Fibroblast of skin of right biceps (primary cell): ENCODE data around the gene C3orf70.
"Not testable (repeated sequence)": the region's sequence is repeated elsewhere in the genome, so short reads cannot be mapped to it uniquely, and the experiment has no call there.

Experiments
- DNase-seq: peaks from one replicate; pipeline ENCODE4 v3.0.0-alpha.2; 2013

Gene C3orf70

GRCh38 chr3:185150561-185150960 is 2.3 kb downstream of the C3orf70 start:
- DNase-seq, result no peak

- DNase-seq, result no peak
Measured at GRCh38 chr3:185149591-185149990, 3.3 kb downstream of the C3orf70 start.

- DNase-seq, result no peak
Measured at GRCh38 chr3:185145511-185145910, 7.3 kb downstream of the C3orf70 start.

GRCh38 chr3:185144784-185145183 is 8.1 kb downstream of the C3orf70 start:
- DNase-seq, result no peak

GRCh38 chr3:185137821-185138220 is 15.0 kb downstream of the C3orf70 start:
- no peak for DNase-seq

GRCh38 chr3:185134509-185134908 is 18.4 kb downstream of the C3orf70 start:
- DNase-seq, result no peak

- DNase-seq, result no peak
Measured at GRCh38 chr3:185131602-185132256, 21.1 kb downstream of the C3orf70 start.

- no peak for DNase-seq
Measured at GRCh38 chr3:185129083-185129482, 23.8 kb downstream of the C3orf70 start.

GRCh38 chr3:185126201-185126600 is 26.7 kb downstream of the C3orf70 start:
- DNase-seq, result no peak

GRCh38 chr3:185120126-185120525 is 32.7 kb downstream of the C3orf70 start:
- DNase-seq, result no peak

GRCh38 chr3:185115371-185115770 is 37.5 kb downstream of the C3orf70 start:
- DNase-seq, result no peak

GRCh38 chr3:185114756-185115155 is 38.1 kb downstream of the C3orf70 start:
- DNase-seq, result no peak

GRCh38 chr3:185112186-185112585 is 40.7 kb downstream of the C3orf70 start:
- no peak for DNase-seq

- DNase-seq, result not testable (repeated sequence)
Measured at GRCh38 chr3:185109012-185109411, 43.8 kb downstream of the C3orf70 start.

GRCh38 chr3:185106256-185106890 is 46.5 kb downstream of the C3orf70 start:
- not testable (repeated sequence) for DNase-seq

GRCh38 chr3:185103359-185104127 is 49.3 kb downstream of the C3orf70 start:
- DNase-seq, result no peak

- no peak for DNase-seq
Measured at GRCh38 chr3:185094697-185095096, 58.2 kb downstream of the C3orf70 start.

- DNase-seq, result no peak
Measured at GRCh38 chr3:185093116-185093515, 59.7 kb downstream of the C3orf70 start.

GRCh38 chr3:185090811-185091210 is 62.0 kb downstream of the C3orf70 start:
- no peak for DNase-seq

GRCh38 chr3:185089751-185090150 is 63.1 kb downstream of the C3orf70 start:
- no peak for DNase-seq

- peak; percentile 68 for DNase-seq
Measured at GRCh38 chr3:185089343-185089742, 63.5 kb downstream of the C3orf70 start.

- DNase-seq, result no peak
Measured at GRCh38 chr3:185087419-185087818, 65.4 kb downstream of the C3orf70 start.

- DNase-seq, result peak; percentile 83
Measured at GRCh38 chr3:185084901-185085300, 68.0 kb downstream of the C3orf70 start.

GRCh38 chr3:185084402-185084801 is 68.5 kb downstream of the C3orf70 start:
- no peak for DNase-seq
